ENCODE data around the gene PPIG. TPM values are rescaled to one million over a fixed set of nuclear protein-coding genes. Genes with fewer than 3 reads are reported as not detected.

The PPIG gene
- polyA plus RNA-seq, 1 of the 3 experiments (the other 2 are of a cell fraction), result 8.3 TPM

DNA sequence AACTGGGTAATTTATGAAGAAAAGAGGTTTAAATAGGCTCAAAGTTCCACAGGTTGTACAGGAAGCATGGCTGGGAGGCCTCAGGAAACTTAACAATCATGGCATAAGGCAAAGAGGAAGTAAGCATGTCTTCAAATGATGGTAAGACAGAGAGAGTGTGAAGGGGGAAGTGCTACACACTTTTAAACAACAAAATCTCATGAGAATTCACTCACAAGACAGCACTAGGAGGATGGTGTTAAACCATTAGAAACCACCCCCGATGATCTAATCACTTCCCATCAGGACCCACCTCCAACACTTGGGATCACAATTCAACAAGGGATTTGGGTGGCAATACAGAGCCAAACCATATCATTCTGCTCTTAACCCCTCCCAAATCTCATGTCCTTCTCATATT lies 75.2 kb downstream of the PPIG start (continued):
- TF ChIP-seq, protein P1, sequence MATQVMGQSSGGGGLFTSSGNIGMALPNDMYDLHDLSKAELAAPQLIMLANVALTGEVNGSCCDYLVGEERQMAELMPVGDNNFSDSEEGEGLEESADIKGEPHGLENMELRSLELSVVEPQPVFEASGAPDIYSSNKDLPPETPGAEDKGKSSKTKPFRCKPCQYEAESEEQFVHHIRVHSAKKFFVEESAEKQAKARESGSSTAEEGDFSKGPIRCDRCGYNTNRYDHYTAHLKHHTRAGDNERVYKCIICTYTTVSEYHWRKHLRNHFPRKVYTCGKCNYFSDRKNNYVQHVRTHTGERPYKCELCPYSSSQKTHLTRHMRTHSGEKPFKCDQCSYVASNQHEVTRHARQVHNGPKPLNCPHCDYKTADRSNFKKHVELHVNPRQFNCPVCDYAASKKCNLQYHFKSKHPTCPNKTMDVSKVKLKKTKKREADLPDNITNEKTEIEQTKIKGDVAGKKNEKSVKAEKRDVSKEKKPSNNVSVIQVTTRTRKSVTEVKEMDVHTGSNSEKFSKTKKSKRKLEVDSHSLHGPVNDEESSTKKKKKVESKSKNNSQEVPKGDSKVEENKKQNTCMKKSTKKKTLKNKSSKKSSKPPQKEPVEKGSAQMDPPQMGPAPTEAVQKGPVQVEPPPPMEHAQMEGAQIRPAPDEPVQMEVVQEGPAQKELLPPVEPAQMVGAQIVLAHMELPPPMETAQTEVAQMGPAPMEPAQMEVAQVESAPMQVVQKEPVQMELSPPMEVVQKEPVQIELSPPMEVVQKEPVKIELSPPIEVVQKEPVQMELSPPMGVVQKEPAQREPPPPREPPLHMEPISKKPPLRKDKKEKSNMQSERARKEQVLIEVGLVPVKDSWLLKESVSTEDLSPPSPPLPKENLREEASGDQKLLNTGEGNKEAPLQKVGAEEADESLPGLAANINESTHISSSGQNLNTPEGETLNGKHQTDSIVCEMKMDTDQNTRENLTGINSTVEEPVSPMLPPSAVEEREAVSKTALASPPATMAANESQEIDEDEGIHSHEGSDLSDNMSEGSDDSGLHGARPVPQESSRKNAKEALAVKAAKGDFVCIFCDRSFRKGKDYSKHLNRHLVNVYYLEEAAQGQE (IDR thresholded peaks at IDR 0.05; ENCODE audit: low read depth, low read length), result no peak
- TF ChIP-seq RXRA (IDR thresholded peaks at IDR 0.05; ENCODE audit: borderline replicate concordance, low read depth), result no peak
- TF ChIP-seq, protein P2, sequence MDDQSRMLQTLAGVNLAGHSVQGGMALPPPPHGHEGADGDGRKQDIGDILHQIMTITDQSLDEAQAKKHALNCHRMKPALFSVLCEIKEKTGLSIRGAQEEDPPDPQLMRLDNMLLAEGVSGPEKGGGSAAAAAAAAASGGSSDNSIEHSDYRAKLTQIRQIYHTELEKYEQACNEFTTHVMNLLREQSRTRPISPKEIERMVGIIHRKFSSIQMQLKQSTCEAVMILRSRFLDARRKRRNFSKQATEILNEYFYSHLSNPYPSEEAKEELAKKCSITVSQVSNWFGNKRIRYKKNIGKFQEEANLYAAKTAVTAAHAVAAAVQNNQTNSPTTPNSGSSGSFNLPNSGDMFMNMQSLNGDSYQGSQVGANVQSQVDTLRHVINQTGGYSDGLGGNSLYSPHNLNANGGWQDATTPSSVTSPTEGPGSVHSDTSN (IDR thresholded peaks at IDR 0.05), result no peak

- H3K36me3 ChIP-seq (replicated peaks in 1 of 2; ENCODE audit: control insufficient read depth in 1 of 2, insufficient read depth in 2 of 2, low read length in 1 of 2), result no peaks in the 10 kb centered on the region
- H3K9me2 ChIP-seq, result no peaks in the 10 kb centered on the region
- no peaks in the 10 kb centered on the region for H4K20me1 ChIP-seq (ENCODE audit: insufficient read depth)
- H3K4me1 ChIP-seq (ENCODE audit: control insufficient read depth in 1 of 2, insufficient read depth in 2 of 2, low read depth in 1 of 2, low read length in 1 of 2), result no peaks in the 10 kb centered on the region
- no peaks in the 10 kb centered on the region for H3K27me3 ChIP-seq (ENCODE audit: insufficient read depth)
- no peak overlapping the region for H3K4me2 ChIP-seq
- peaks cover 5% of the 10 kb centered on the region for H3F3A ChIP-seq (replicated peaks; ENCODE audit: insufficient read depth)
- no peaks in the 10 kb centered on the region for H3K79me2 ChIP-seq (ENCODE audit: insufficient read depth)
- H3K27ac ChIP-seq (ENCODE audit: low read depth in 2 of 2, low read length in 1 of 2), result no peak overlapping the region
- no peaks in the 10 kb centered on the region for H3K9me3 ChIP-seq
- no peak overlapping the region for H2AFZ ChIP-seq (ENCODE audit: low read depth)
- TF ChIP-seq YY1 (IDR thresholded peaks at IDR 0.05; ENCODE audit: low read depth), result no peak
- TF ChIP-seq EZH2phosphoT487 (IDR thresholded peaks at IDR 0.05; ENCODE audit: borderline replicate concordance, low read depth), result no peak
- TF ChIP-seq RFX5 (IDR thresholded peaks at IDR 0.05; ENCODE audit: low read length), result no peak
- no peak for TF ChIP-seq FOXJ3 (CRISPR knock-in tag; IDR thresholded peaks at IDR 0.05)
- no peak for TF ChIP-seq MXI1 (IDR thresholded peaks at IDR 0.05; ENCODE audit: low read depth, low read length)
- TF ChIP-seq EP300 (IDR thresholded peaks at IDR 0.05; ENCODE audit: borderline replicate concordance in 1 of 2, low read depth in 1 of 2, low read length in 1 of 2), result no peak
- TF ChIP-seq TCF12 (IDR thresholded peaks at IDR 0.05), result no peak
- no peak for TF ChIP-seq NFIC (IDR thresholded peaks at IDR 0.05; ENCODE audit: borderline replicate concordance)
- no peak overlapping the region for H3K9ac ChIP-seq
- no peak overlapping the region for H3K4me3 ChIP-seq (ENCODE audit: low read depth in 2 of 2, low read length in 1 of 2)
- ChIA-PET POLR2A (no interaction called here), CTCF (no interaction called here)
- no peak for DNase-seq
- WGBS (ENCODE audit: low lambda C conversion rate), result 58% methylated on average over 3 of the region's 3 CpGs
Measured at GRCh38 chr2:169661265-169661664, 77.1 kb downstream of the PPIG start.

DNA sequence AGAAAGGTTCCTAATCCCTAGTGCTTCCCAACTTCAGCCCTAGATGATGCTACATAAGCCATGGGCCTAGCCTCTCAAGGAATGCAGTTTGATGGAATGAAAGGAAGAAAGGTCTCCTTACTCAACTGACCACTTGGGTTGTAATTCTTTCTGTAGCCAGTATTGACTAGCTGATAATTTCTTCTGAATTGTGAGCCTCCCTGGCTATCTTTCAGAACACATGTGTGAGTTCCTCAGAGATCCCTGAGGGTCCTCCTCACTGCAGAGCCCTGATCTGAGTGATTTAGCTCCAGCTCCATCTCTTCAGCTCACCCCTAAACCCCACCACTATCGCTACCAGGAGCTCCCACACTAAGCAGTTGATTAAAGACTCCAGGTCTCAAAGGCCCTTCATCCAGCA lies 78.6 kb downstream of the PPIG start:
- no peaks in the 10 kb centered on the region for H3K4me1 ChIP-seq (ENCODE audit: control insufficient read depth in 1 of 2, insufficient read depth in 2 of 2, low read depth in 1 of 2, low read length in 1 of 2)
- no peak overlapping the region for H3K4me3 ChIP-seq (ENCODE audit: low read depth in 2 of 2, low read length in 1 of 2)
- H3K36me3 ChIP-seq (replicated peaks in 1 of 2; ENCODE audit: control insufficient read depth in 1 of 2, insufficient read depth in 2 of 2, low read length in 1 of 2), result no peaks in the 10 kb centered on the region
- no peak for DNase-seq
- no peaks in the 10 kb centered on the region for H3K79me2 ChIP-seq (ENCODE audit: insufficient read depth)
- H3K27ac ChIP-seq (ENCODE audit: low read depth in 2 of 2, low read length in 1 of 2), result no peak overlapping the region
- no peaks in the 10 kb centered on the region for H3K9me3 ChIP-seq
- no peaks in the 10 kb centered on the region for H3K9me2 ChIP-seq
- H3K9ac ChIP-seq, result no peak overlapping the region
- H3K4me2 ChIP-seq, result no peak overlapping the region
- ChIA-PET POLR2A (no interaction called here), CTCF (no interaction called here)
- H3F3A ChIP-seq (replicated peaks; ENCODE audit: insufficient read depth), result peaks cover 5% of the 10 kb centered on the region
- H4K20me1 ChIP-seq (ENCODE audit: insufficient read depth), result no peaks in the 10 kb centered on the region
- WGBS (ENCODE audit: low lambda C conversion rate), result 100% methylated on average over 1 of the region's 1 CpG
- H3K27me3 ChIP-seq (ENCODE audit: insufficient read depth), result no peaks in the 10 kb centered on the region
- H2AFZ ChIP-seq (ENCODE audit: low read depth), result no peak overlapping the region
- TF ChIP-seq, protein P1 (IDR thresholded peaks at IDR 0.05; ENCODE audit: low read depth, low read length), result no peak
- no peak for TF ChIP-seq MXI1 (IDR thresholded peaks at IDR 0.05; ENCODE audit: low read depth, low read length)
- no peak for TF ChIP-seq IRF3 (IDR thresholded peaks at IDR 0.05; ENCODE audit: low read depth, low read length)
- TF ChIP-seq SMC3 (IDR thresholded peaks at IDR 0.05; ENCODE audit: low read depth, low read length), result no peak
- no peak for TF ChIP-seq GABPA (IDR thresholded peaks at IDR 0.05; ENCODE audit: low read depth)
- no peak for TF ChIP-seq TEAD4 (IDR thresholded peaks at IDR 0.05; ENCODE audit: borderline replicate concordance, insufficient read depth)
- no peak for TF ChIP-seq FOXJ3 (CRISPR knock-in tag; IDR thresholded peaks at IDR 0.05)
- TF ChIP-seq FOSL2 (IDR thresholded peaks at IDR 0.05; ENCODE audit: borderline replicate concordance, low read depth), result no peak
